H1 (cell line): ENCODE results near the gene S100A4. TPM values are rescaled to one million over a fixed set of nuclear protein-coding genes. Genes with fewer than 3 reads are reported as not detected.

Experiments used
- CTCF ChIA-PET: fragments of 300-600 bp; sonication (Branson Sonifier 250); formaldehyde crosslinking; loops from one replicate; lab custom pipeline; 2021; ENCODE audit not compliant: partially characterized antibody; lab: Charles Lee
- POLR2A ChIA-PET: fragments of 300-600 bp; sonication (Branson Sonifier 250); formaldehyde crosslinking; loops from one replicate; lab custom pipeline; 2021; ENCODE audit warnings: inconsistent platforms; ENCODE audit not compliant: partially characterized antibody; lab: Charles Lee
- DNase-seq, 2 experiments: peaks; one replicate each; pipeline versions ENCODE4 v3.0.0 to v3.0.0-alpha.2; 2010 to 2022; ENCODE audit warnings: low spot score in 2 of 2, low read depth in 1 of 2, mixed read lengths in 1 of 2
- FAIRE-seq: peaks from 2 replicates; lab custom pipeline; 2011; peaks lifted over from hg19 to GRCh38; lab: Jason Lieb, UNC
- H2AFZ ChIP-seq: 2 replicates; pipeline ENCODE4 v1.8.1; 2012; ENCODE audit warnings: low read length, inconsistent platforms
- H2AK5ac ChIP-seq: 2 replicates; pipeline ENCODE4 v1.6.1; 2013; ENCODE audit warnings: low read depth, low read length
- H2BK120ac ChIP-seq: replicated peaks from 2 replicates; pipeline ENCODE3; 2013; ENCODE audit warnings: low read depth, low read length, inconsistent platforms
- H2BK12ac ChIP-seq: 2 replicates; pipeline ENCODE4 v1.6.1; 2013; ENCODE audit warnings: low read depth, low read length
- H2BK15ac ChIP-seq: 2 replicates; pipeline ENCODE4 v1.6.1; 2013; ENCODE audit warnings: low read length
- H2BK20ac ChIP-seq: 2 replicates; pipeline ENCODE4 v1.6.1; 2013; ENCODE audit warnings: low read length
- H2BK5ac ChIP-seq: 2 replicates; pipeline ENCODE4 v1.6.1; 2013; ENCODE audit warnings: low read depth, low read length
- H3K14ac ChIP-seq: 2 replicates; pipeline ENCODE4 v1.6.1; 2013; ENCODE audit warnings: inconsistent platforms; ENCODE audit not compliant: insufficient read length
- H3K18ac ChIP-seq: 2 replicates; pipeline ENCODE4 v1.6.1; 2013; ENCODE audit warnings: low read length; ENCODE audit errors: extremely low read depth
- H3K23ac ChIP-seq: 2 replicates; pipeline ENCODE4 v1.6.1; 2013; ENCODE audit warnings: inconsistent platforms; ENCODE audit not compliant: insufficient read length
- H3K23me2 ChIP-seq: 2 replicates; pipeline ENCODE4 v1.6.1; 2013; ENCODE audit warnings: low read depth, low read length
- H3K27ac ChIP-seq: 2 replicates; pipeline ENCODE4 v1.6.1; 2011; ENCODE audit warnings: low read depth, low read length, inconsistent platforms
- H3K27me3 ChIP-seq, 4 experiments: replicated peaks in 1 of 4; 1 replicate in 1 of 4; 2 replicates in 3 of 4; pipeline versions ENCODE4 v1.6.1 to v1.8.1; 2011 to 2013; ENCODE audit warnings: low read length in 3 of 4, mild to moderate bottlenecking in 3 of 4, inconsistent platforms in 2 of 4, mixed read lengths in 2 of 4, moderate library complexity in 1 of 4; ENCODE audit not compliant: control insufficient read depth in 3 of 4, insufficient read depth in 3 of 4; ENCODE audit errors: extremely low read depth in 1 of 4
- H3K36me3 ChIP-seq, 4 experiments: 2 replicates each; pipeline versions ENCODE4 v1.6.1 to v1.8.1; 2011 to 2013; ENCODE audit warnings: mild to moderate bottlenecking in 4 of 4, low read length in 3 of 4, moderate library complexity in 2 of 4, control low read depth in 1 of 4, inconsistent platforms in 1 of 4; ENCODE audit not compliant: insufficient read depth in 4 of 4, control insufficient read depth in 2 of 4
- H3K4ac ChIP-seq: replicated peaks from 2 replicates; pipeline ENCODE3; 2013; ENCODE audit warnings: low read length, low read depth, mixed read lengths, inconsistent platforms; ENCODE audit not compliant: insufficient read length
- H3K4me1 ChIP-seq, 4 experiments: replicated peaks in 1 of 4; 1 replicate in 1 of 4; 2 replicates in 3 of 4; pipeline versions ENCODE4 v1.6.1 to v1.8.1; 2011 to 2013; ENCODE audit warnings: low read length in 3 of 4, inconsistent platforms in 2 of 4, mixed read lengths in 1 of 4; ENCODE audit not compliant: insufficient read depth in 4 of 4, control insufficient read depth in 3 of 4
- H3K4me2 ChIP-seq, 2 experiments: 2 replicates each; pipeline versions ENCODE4 v1.6.1 to v1.8.1; 2011 to 2013; ENCODE audit warnings: low read depth in 2 of 2, low read length in 2 of 2, control low read depth in 1 of 2, inconsistent platforms in 1 of 2, mild to moderate bottlenecking in 1 of 2; ENCODE audit not compliant: insufficient read depth in 1 of 2
- H3K4me3 ChIP-seq, 4 experiments: fragments of 200-600, 300-600 bp in 1 of 4; sonication (generic), shearing (Covaris generic), sonication (Bioruptor Twin) in 1 of 4; 2 replicates each; pipeline versions ENCODE4 v1.5.1 to v1.8.1; 2011 to 2016; ENCODE audit warnings: low read length in 4 of 4, low read depth in 3 of 4, control low read depth in 2 of 4, inconsistent platforms in 2 of 4, mild to moderate bottlenecking in 2 of 4, mixed read lengths in 1 of 4, moderate library complexity in 1 of 4; ENCODE audit not compliant: insufficient read depth in 2 of 4; ENCODE audit errors: extremely low read depth in 1 of 4
- H3K56ac ChIP-seq: replicated peaks from 2 replicates; pipeline ENCODE3; 2013; ENCODE audit warnings: low read depth, mild to moderate bottlenecking, mixed read lengths, low read length, inconsistent platforms; ENCODE audit not compliant: insufficient read length
- H3K79me1 ChIP-seq: 2 replicates; pipeline ENCODE4 v1.6.1; 2013; ENCODE audit warnings: low read depth, low read length, control low read depth
- H3K79me2 ChIP-seq, 2 experiments: 2 replicates each; pipeline versions ENCODE4 v1.6.1 to v1.8.1; 2012 to 2013; ENCODE audit warnings: low read length in 2 of 2, mild to moderate bottlenecking in 2 of 2, inconsistent platforms in 1 of 2; ENCODE audit not compliant: insufficient read depth in 2 of 2, control insufficient read depth in 1 of 2
- H3K9ac ChIP-seq, 4 experiments: replicated peaks in 1 of 4; 1 replicate in 1 of 4; 2 replicates in 3 of 4; pipeline versions ENCODE4 v1.6.1 to v1.8.1; 2011 to 2013; ENCODE audit warnings: low read depth in 3 of 4, low read length in 3 of 4, control low read depth in 2 of 4, mild to moderate bottlenecking in 2 of 4, moderate library complexity in 2 of 4, inconsistent platforms in 1 of 4; ENCODE audit errors: extremely low read depth in 1 of 4
- H3K9me3 ChIP-seq, 2 experiments: 2 replicates each; pipeline versions ENCODE4 v1.6.1 to v1.8.1; 2012 to 2013; ENCODE audit warnings: mild to moderate bottlenecking in 2 of 2, moderate library complexity in 2 of 2, control low read depth in 1 of 2, inconsistent platforms in 1 of 2, low read depth in 1 of 2, low read length in 1 of 2, mixed read lengths in 1 of 2; ENCODE audit not compliant: insufficient read depth in 2 of 2
- H4K20me1 ChIP-seq, 2 experiments: replicated peaks in 1 of 2; 2 replicates each; pipeline versions ENCODE3 to v1.8.1; 2011 to 2013; ENCODE audit warnings: inconsistent platforms in 2 of 2, low read length in 2 of 2, mild to moderate bottlenecking in 1 of 2; ENCODE audit not compliant: insufficient read depth in 2 of 2, control insufficient read depth in 1 of 2
- H4K5ac ChIP-seq: 2 replicates; pipeline ENCODE4 v1.6.1; 2013; ENCODE audit warnings: low read length, low read depth, mixed read lengths, inconsistent platforms; ENCODE audit not compliant: insufficient read length
- H4K8ac ChIP-seq: 2 replicates; pipeline ENCODE4 v1.8.0; 2013; ENCODE audit warnings: mild to moderate bottlenecking, moderate library complexity, low read length, inconsistent platforms; ENCODE audit not compliant: insufficient read depth; ENCODE audit errors: extremely low read depth
- H4K91ac ChIP-seq: replicated peaks from 2 replicates; pipeline ENCODE3; 2013; ENCODE audit warnings: low read length, mixed read lengths, inconsistent platforms; ENCODE audit not compliant: insufficient read length
- ASH2L ChIP-seq: fragments of 200-600, 300-600 bp; sonication (generic); IDR thresholded peaks from one replicate; pipeline ENCODE4 v1.7.1; 2017; ENCODE audit warnings: low read length
- BACH1 ChIP-seq: IDR thresholded peaks from 2 replicates; pipeline ENCODE4 v1.6.1; 2012; ENCODE audit warnings: low read length, improper control_type of control experiment
- EZH2 ChIP-seq: fragments of 200-600 bp; sonication (generic); IDR thresholded peaks from 2 replicates; pipeline ENCODE4 v1.7.1; 2012; ENCODE audit warnings: low read depth, mild to moderate bottlenecking, moderate library complexity, low read length, inconsistent platforms; ENCODE audit not compliant: severe bottlenecking
- FOSL1 ChIP-seq: IDR thresholded peaks from 2 replicates; pipeline ENCODE4 v1.6.1; 2011; ENCODE audit warnings: mild to moderate bottlenecking, low read depth, low read length, moderate library complexity; ENCODE audit not compliant: insufficient read depth
- KDM4A ChIP-seq: IDR thresholded peaks from one replicate; pipeline ENCODE4 v1.7.1; 2012; ENCODE audit warnings: low read depth, mild to moderate bottlenecking, moderate library complexity, low read length, inconsistent platforms; ENCODE audit not compliant: severe bottlenecking
- NRF1 ChIP-seq: IDR thresholded peaks from 2 replicates; pipeline ENCODE4 v1.6.1; 2011; ENCODE audit warnings: mild to moderate bottlenecking, low read depth, low read length, improper control_type of control experiment
- SRF ChIP-seq: IDR thresholded peaks from 2 replicates; pipeline ENCODE4 v1.6.1; 2011; ENCODE audit warnings: mild to moderate bottlenecking, low read depth, low read length, moderate library complexity
- TAF1 ChIP-seq: IDR thresholded peaks from 2 replicates; pipeline ENCODE4 v1.6.1; 2011; ENCODE audit warnings: mild to moderate bottlenecking, low read depth, low read length
- WGBS, 2 experiments: shearing (Covaris generic) in 1 of 2; methylation state at CpG; one replicate each; pipeline versions ENCODE4 v1.1.6 to v1.1.7; 2013 to 2015; ENCODE audit warnings: low lambda C conversion rate in 2 of 2, mixed read lengths in 2 of 2, inconsistent platforms in 1 of 2, low coverage in 1 of 2, missing lambda C conversion rate in 1 of 2; ENCODE audit not compliant: insufficient replicate concordance in 2 of 2, insufficient coverage in 1 of 2, insufficient read length in 1 of 2; ENCODE audit errors: extremely low coverage in 1 of 2, missing lambda C conversion rate in 1 of 2; 5-methylcytosine and 5-hydroxymethylcytosine counted together
- polyA plus RNA-seq, 7 experiments: library from polyadenylated mRNA; depleted of rRNA in 3 of 7; stranded (reverse) in 5 of 7; unstranded in 2 of 7; fragments of >200 nt in 5 of 7; fragments of 200-250 nt in 2 of 7; gene quantifications; 1 replicate in 5 of 7; 2 replicates in 1 of 7; 4 replicates in 1 of 7; pipeline versions ENCODE4 v1.2.1 to v1.2.3, GENCODE V29; 2011 to 2013; ENCODE audit warnings: missing spikeins in 2 of 7, mixed read lengths in 2 of 7
- total RNA-seq: library from RNA; stranded (reverse); fragmentation: NEBNext Ultra II Directional; extraction: Animal tissue kit (Norgen Biotek cat#: 25700); gene quantifications from 2 replicates; pipeline ENCODE4 v1.2.1, GENCODE V29; 2021
- TF ChIP-seq, protein P1 (sequence below): IDR thresholded peaks from 2 replicates; pipeline ENCODE4 v1.6.1; 2011; ENCODE audit warnings: low read length, improper control_type of control experiment

S100A4 gene
- total and polyA plus RNA-seq, 2 of the 8 experiments (the other 6 are each of a cell fraction or from before 2014, with no cell fraction given): 36.3 to 85.4 TPM

DNA sequence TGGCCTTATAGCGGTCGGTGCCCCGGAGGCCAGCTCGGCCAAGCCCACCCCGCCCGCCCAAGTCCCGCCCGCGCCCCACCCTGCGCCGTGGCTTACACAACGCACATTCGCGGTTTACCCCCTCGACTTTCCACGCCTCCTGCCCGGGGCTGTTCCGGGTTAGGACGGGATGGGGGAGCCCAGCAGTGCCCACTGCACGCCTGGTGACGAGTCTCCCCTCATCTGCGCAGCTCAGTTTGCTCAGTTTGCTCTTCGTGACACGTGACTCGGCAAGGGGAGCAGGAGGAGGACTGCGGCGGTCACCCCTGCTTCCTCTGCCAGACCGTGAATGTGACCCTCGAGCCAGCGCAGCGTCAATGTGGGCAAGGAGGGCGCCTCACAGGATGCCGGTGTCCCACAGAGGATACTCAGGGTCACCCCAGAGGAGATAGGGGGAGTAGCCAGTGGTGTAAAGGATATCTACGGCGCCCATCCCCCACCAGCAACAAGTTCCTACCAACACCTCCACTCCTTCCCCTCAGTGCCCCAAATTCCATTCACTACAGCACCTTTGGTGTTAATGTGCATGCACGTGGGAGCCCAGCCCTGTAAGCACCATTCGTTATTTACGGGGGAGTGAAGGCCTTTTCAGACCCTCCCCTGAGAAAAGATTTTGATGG, 9.5 kb downstream of the S100A4 start:
- H3K36me3 ChIP-seq: no peaks in the 10 kb centered on the region
- peak overlapping the region; percentile 32 to 55 (median 40); a peak in 6 of 8 replicates for H3K4me3 ChIP-seq
- CTCF ChIA-PET: interaction anchor here (0.6 to 10.2 kb wide), 15 partner anchors 9 to 112 kb away, joined by 3 to 165 read pairs (median 17); partner anchors contain the start of genes CHTOP, S100A1, S100A13 and S100A14
- H4K91ac ChIP-seq: peak overlapping the region; percentile 92
- peak overlapping the region; percentile 96; the same call in 1 of the 2 replicates for H2BK12ac ChIP-seq
- peak overlapping the region; percentile 74; the same call in 1 of the 2 replicates for H2BK20ac ChIP-seq
- peak overlapping the region; percentile 32 for H4K8ac ChIP-seq
- H3K27me3 ChIP-seq: peaks cover 0 to 19% (median 6%) of the 10 kb centered on the region in 4 experiments; a peak in 5 of 7 replicates
- peak overlapping the region; percentile 74 to 75 for H3K4me2 ChIP-seq
- DNase-seq (no peak), FAIRE-seq (no peak)
- H3K14ac ChIP-seq: no peak overlapping the region
- H3K79me1 ChIP-seq: no peaks in the 10 kb centered on the region
- no peaks in the 10 kb centered on the region for H4K20me1 ChIP-seq
- no peak overlapping the region for H3K23ac ChIP-seq
- 0 out of 2 replicates have a peak overlapping the region, but pooled peaks have one; percentile 7 for H2AK5ac ChIP-seq
- H3K27ac ChIP-seq: no peak overlapping the region
- peak overlapping the region; percentile 74 for H2BK15ac ChIP-seq
- H2BK5ac ChIP-seq: peak overlapping the region; percentile 62; the same call in 1 of the 2 replicates
- peak overlapping the region; percentile 37 for H4K5ac ChIP-seq
- H2BK120ac ChIP-seq: peak overlapping the region; percentile 40
- POLR2A ChIA-PET: interaction anchor here (0.6 to 3.3 kb wide), 12 partner anchors 9 to 98 kb away, joined by 3 to 17 read pairs (median 4); partner anchors contain the start of genes CHTOP, S100A1, S100A13 and S100A16
- H3K4ac ChIP-seq: peak overlapping the region; percentile 58
- peaks cover 15 to 38% (median 24%) of the 10 kb centered on the region in 4 experiments for H3K4me1 ChIP-seq
- H3K23me2 ChIP-seq: peaks cover 2% of the 10 kb centered on the region
- peak overlapping the region; percentile 82; the same call in 1 of the 2 replicates for H3K18ac ChIP-seq
- H3K79me2 ChIP-seq: no peaks in the 10 kb centered on the region
- peak overlapping the region; percentile 90; the same call in 1 of the 2 replicates for H2AFZ ChIP-seq
- H3K56ac ChIP-seq: no peak overlapping the region
- 16% methylated on average over 29 of the region's 38 CpGs; no CpG with 5 or more reads in 1 of the 2 experiments for WGBS, 2 experiments
- H3K9me3 ChIP-seq: no peaks in the 10 kb centered on the region
- H3K9ac ChIP-seq: no peak overlapping the region; a peak in 1 of 7 replicates
- 0 out of 2 replicates have a peak, but pooled peaks have one; percentile 9 for TF ChIP-seq NRF1
- no peak for TF ChIP-seq BACH1
- no peak for TF ChIP-seq SRF
- TF ChIP-seq, protein P1, sequence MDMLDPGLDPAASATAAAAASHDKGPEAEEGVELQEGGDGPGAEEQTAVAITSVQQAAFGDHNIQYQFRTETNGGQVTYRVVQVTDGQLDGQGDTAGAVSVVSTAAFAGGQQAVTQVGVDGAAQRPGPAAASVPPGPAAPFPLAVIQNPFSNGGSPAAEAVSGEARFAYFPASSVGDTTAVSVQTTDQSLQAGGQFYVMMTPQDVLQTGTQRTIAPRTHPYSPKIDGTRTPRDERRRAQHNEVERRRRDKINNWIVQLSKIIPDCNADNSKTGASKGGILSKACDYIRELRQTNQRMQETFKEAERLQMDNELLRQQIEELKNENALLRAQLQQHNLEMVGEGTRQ: peak; percentile 69
- TF ChIP-seq TAF1: no peak
- no peak for TF ChIP-seq KDM4A
- TF ChIP-seq FOSL1: no peak
- peak; percentile 26 for TF ChIP-seq EZH2
- peak; percentile 75 for TF ChIP-seq ASH2L
